Measurements from ENCODE around the gene ACOXL. TPM values are rescaled to one million over a fixed set of nuclear protein-coding genes. Genes with fewer than 3 reads are reported as not detected.
"Not testable (repeated sequence)": the region's sequence is repeated elsewhere in the genome, so short reads cannot be mapped to it uniquely, and the experiment has no call there.

The ACOXL gene
- polyA plus RNA-seq, 3 donors: 0.10 TPM; not detected in 2

DNA sequence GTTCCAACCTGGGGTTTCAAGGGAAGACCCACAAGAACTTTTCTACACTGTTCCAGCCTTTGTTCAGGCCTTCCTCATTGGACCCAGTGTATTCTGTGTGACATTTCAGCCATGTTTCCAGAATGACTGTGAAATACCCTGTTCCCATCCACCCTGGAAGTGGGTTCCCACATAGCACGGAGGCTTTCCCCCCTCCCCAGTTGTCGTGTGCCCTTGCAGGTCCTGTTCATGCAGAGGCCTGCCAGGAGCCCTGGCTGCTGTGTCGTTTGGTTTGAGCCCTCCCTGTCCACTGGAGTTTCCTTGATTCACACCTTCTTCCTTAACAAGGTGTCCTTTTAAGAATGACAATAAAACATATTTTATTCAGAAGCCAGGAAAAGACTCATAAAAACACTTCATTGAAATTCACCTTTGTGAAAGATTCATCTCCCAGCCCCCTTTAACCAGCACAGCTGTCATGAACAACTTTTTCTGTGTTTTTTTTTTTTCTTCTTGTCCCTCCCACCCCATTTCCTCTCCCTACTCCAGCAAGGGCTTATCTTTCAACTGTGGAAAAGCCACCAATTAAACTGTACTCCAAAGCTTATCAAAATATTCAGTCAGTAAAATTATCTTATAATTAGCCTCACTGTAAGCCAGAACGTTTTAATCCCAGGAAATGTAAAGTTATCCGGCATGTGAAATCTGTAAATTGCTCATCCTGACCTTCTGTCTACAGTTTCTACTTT is 106.4 kb downstream of the ACOXL start:
- 55 to 60% (median 56%) methylated on average over 5 of the region's 5 CpGs for WGBS, 3 donors
- H3K27ac ChIP-seq (ENCODE audit: low read depth, low read length): no peak overlapping the region

DNA sequence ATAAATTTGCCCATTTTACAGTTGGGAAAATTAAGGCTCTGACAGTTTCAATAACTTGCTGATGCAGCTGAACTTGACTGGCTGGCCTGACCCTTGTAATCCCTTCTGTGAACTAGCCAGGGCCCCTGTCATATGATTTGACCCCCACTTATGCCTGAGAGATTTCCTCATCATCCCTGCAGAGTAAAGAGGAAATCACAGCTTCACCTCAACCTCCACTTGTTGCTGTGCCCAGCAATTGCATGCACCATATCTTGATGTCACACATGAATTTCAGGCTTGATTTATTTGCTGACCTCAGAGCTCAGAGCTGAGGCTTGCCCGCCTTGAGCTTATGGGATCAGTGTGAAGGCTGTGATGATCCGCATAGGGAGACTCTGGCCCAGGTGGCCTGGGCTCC is 108.1 kb downstream of the ACOXL start:
- H3K27ac ChIP-seq (ENCODE audit: low read depth, low read length): no peak overlapping the region
- 71 to 94% (median 75%) methylated on average over 2 of the region's 2 CpGs for WGBS, 3 donors

DNA sequence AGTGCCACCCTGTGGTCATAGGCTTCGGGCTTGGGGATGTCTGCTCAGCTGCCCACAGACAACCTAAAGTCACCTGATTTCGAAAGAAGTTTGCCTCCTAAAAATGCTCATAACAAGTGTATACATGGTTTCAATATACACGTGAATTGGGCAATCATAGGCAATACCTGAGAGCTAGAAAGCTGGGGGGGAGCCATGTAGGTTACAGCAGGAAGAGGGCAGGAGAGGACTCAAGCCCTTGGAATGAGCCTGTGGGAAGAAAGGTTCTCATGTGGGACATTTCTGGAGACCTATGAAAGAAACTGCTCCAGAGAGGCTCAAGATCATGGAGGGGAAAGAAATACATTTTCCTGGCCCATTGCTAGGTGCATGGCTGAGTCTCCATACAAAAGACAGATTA is 109.7 kb downstream of the ACOXL start:
- no peak overlapping the region for H3K27ac ChIP-seq (ENCODE audit: low read depth, low read length)
- WGBS, 3 donors: 65 to 67% (median 67%) methylated on average over 3 of the region's 3 CpGs

DNA sequence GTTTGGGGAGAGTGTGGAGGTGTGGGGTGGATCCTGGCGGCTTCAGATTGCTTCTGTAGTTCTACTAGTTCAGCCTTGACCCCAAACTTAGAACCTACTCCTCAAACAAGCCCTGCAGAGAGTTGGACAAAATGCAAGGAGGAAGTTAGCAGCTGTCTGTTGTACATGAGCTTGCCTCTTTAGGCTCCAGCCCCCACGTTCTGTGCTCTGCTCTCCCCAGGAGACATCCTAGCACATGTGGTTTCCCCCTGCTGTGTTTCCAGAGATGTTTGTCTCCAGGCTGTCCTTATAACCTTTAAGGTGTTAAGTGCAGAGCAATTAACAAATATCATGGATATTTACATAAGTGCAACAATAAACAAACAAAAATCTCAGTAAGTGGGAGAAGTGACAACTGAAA is 111.1 kb downstream of the ACOXL start:
- WGBS, 3 donors: 43 to 56% (median 50%) methylated on average over 2 of the region's 2 CpGs
- H3K27ac ChIP-seq (ENCODE audit: low read depth, low read length): no peak overlapping the region

DNA sequence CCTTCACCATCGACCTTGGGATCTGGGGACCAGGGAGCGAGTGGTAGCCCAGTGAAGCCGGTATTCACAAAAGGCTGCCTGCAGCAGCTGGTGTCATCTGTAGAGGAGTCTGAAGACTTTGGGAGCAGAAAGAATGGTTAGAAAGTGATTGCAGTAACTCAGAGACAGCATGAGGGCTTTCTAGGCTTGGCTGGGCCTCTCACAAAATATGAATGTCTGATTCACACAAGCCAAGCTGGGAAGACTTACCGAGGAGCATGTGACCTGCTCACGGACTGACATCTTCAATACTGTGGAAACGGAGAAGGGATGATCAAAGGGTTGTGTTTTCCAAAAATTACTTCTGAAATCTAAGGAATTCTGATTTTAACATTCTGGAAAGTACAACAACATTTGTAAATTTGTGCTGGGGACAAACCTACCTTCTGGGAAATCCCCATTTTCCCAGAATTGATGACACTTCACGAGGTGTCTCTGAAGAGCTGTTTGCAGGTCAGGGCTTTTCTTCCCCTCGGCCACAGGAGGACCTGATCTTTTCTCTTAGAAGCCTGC is 111.7 kb downstream of the ACOXL start:
- no peak overlapping the region for H3K27ac ChIP-seq (ENCODE audit: low read depth, low read length)
- 78 to 80% (median 80%) methylated on average over 8 of the region's 8 CpGs for WGBS, 3 donors

DNA sequence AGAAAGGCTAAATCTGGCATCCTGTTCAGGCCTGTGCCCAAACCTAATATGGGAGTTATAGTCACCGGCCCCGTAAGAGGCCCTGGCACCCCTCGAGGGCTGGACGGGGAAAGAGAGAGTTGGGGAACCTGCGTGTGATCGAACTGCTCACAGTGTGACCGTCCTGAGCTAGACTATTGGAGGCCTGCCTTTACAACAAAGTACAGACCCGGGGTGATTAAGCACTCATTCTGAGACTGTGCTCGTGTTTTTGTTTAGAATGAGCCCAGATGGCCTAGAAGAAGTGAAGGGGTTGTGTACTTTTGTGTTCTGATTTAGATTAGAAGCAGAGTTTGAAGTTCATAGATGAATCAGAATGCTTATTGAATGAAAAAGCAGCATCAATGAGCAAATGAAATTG is 115.3 kb downstream of the ACOXL start:
- no peak overlapping the region for H3K27ac ChIP-seq (ENCODE audit: low read depth, low read length)
- 91 to 95% (median 94%) methylated on average over 9 of the region's 9 CpGs for WGBS, 3 donors

DNA sequence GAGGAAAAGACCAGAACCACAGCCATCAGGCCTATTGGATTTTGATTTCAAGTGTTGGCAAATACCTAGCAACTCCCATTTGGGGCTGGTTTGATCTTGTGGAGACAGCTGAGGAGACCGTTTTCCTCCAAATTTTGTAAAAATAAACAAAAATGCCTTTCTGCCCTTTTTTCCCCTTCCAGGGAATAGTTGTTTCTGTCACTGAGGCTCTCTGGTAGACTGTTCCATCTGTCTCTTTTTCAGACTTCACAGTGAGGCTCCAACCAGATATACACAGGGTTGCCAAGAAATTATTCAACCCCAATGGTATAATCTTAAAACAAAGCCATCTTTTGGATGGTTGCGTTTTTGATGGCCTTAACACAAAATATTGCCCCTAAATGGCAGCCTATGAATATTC is 115.7 kb downstream of the ACOXL start:
- no peak overlapping the region for H3K27ac ChIP-seq (ENCODE audit: low read depth, low read length)
- WGBS, 3 donors: 82 to 92% (median 91%) methylated on average over 2 of the region's 2 CpGs

DNA sequence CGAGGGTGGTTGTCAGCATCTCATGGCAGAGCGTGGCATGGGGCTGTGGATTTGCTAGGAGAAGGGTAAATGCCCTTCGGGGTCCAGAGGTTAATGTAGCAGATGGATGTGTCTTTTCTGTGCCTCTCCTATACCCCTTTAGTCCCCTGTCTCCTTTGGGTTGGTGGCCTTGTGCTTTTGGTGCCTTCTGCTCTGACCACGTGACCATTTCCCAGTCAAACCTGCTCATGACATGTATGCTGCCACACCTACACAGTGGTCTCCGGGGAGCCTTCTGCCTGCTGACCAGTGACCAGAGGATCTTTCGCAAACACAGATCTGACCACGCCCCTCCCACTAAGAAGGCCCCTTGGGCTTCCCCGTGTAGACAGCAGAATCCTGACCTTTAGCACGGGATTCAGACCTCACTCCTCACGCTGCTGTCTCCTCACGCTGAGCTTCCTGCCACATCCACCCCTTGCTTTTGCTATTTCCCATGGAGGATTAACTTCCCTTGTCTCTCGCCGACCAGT is 116.2 kb downstream of the ACOXL start:
- WGBS, 3 donors: 80 to 81% (median 81%) methylated on average over 13 of the region's 13 CpGs
- H3K27ac ChIP-seq (ENCODE audit: low read depth, low read length): no peak overlapping the region

DNA sequence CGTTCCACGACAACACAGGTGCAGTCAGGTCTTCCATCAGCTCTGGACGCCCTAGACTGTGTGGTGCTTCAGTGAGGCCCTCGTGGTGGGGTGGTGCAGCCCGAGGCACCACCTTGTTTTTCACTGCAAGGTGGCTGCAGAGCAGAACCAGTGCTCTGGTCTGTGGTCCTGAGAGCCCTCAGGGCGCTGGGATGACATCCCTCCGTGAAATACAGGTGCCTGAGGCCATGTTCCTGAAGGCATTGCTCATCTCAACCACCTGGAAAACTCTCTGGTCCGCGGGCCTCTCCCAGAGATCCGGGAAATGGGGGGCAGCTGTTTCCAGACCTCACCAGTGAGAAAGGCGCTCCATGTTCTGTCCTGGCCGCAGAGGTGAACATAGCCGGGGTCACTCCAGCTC is 119.2 kb downstream of the ACOXL start:
- WGBS, 3 donors: 87 to 88% (median 87%) methylated on average over 13 of the region's 13 CpGs
- no peak overlapping the region for H3K27ac ChIP-seq (ENCODE audit: low read depth, low read length)

DNA sequence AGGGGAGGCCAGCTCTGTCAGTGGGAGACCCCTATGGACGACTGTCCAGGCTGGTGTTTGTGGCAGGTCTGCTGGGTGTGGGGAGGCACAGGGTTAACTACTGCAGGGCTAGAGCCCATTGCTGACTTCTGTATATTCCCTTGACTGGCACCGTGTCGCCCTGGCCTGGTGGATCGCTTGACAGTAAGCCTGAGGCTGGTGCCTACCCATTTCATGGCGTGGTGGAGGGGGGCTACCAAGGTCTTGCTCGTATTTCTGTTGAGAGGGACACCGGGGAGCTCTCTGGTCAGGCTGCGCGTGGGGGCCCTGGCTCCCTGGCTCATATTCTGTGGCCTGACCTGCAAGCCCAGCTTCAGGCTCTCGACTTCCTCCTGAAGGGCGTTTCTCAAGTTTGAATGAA is 119.7 kb downstream of the ACOXL start:
- WGBS, 3 donors: 77 to 85% (median 78%) methylated on average over 11 of the region's 11 CpGs
- no peak overlapping the region for H3K27ac ChIP-seq (ENCODE audit: low read depth, low read length)

DNA sequence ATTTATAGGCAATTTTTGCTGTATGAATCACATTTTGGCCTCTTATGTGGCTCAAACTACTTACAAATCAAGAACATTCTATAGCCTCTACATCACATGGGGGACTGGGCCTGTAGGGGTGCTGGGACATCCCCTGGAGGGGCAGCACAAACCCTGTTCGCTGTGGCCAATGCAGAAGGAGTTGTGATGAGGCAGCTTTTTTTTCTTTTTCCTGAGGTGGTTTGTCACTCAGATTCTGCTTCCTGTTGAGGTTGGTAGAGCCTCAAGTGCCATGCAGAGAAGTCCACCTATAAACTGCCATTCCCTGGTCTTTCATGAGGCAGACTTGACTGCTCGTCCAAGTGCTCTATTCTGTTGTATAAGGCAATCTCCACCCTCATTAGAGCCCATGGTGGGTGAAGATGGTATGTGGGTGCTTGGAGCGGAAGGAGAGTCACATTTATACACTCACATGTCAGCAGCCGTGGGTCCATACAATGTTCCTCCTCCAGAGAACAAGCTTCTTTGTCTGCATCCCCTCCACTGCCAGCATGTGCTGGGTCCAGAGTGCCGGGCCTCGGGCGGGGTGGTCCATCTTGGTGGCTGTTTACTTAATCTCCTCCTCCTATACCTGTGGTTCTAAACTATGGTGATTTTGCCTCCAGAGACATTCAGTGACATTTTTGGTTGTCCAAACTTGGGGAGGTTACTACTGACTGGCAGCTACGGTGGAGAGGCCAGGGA is 120.3 kb downstream of the ACOXL start:
- WGBS, 3 donors: 82 to 87% (median 85%) methylated on average over 8 of the region's 8 CpGs
- H3K27ac ChIP-seq (ENCODE audit: low read depth, low read length): no peak overlapping the region

DNA sequence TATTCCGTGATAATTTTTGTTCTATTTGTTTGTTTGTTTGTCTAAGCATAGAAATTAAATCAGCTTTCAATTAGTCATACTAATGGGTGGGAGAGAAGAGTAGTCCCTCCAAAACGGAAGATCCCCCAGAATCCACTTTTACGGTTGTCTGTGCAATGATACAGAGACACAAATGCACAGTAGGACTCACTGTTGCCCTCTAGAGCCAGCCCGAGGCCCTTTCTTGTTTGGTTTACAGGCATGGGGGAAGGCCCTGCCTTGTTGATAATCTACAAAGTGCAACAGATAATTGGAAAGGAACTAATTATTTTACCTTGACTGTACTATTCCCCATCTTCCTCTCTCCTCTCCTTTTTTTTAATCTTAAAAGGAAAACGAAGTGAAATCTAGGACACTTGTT is 121.1 kb downstream of the ACOXL start:
- H3K27ac ChIP-seq (ENCODE audit: low read depth, low read length): no peak overlapping the region
- 36 to 53% (median 48%) methylated on average over 5 of the region's 5 CpGs for WGBS, 3 donors

DNA sequence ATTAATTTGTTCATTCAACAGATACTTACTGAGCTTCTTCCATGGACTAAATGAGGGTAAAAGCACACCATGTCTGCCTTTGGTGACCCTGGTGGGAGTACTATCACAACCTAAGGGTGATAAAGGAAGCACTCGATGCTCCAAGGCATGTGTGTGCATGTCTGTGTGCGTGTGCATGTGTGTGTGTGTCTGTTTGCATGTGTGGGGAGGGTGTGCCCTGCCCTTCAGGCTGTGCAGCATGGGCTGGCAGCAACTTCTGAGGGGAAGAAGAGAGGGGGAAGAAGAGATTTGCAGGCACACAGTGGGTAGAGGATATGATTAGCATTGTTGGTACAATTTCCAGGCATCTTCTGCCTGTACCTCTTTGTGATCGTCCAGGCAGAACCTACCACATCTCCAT is 121.6 kb downstream of the ACOXL start:
- WGBS, 3 donors: 85 to 92% (median 92%) methylated on average over 3 of the region's 3 CpGs
- H3K27ac ChIP-seq (ENCODE audit: low read depth, low read length): no peak overlapping the region

DNA sequence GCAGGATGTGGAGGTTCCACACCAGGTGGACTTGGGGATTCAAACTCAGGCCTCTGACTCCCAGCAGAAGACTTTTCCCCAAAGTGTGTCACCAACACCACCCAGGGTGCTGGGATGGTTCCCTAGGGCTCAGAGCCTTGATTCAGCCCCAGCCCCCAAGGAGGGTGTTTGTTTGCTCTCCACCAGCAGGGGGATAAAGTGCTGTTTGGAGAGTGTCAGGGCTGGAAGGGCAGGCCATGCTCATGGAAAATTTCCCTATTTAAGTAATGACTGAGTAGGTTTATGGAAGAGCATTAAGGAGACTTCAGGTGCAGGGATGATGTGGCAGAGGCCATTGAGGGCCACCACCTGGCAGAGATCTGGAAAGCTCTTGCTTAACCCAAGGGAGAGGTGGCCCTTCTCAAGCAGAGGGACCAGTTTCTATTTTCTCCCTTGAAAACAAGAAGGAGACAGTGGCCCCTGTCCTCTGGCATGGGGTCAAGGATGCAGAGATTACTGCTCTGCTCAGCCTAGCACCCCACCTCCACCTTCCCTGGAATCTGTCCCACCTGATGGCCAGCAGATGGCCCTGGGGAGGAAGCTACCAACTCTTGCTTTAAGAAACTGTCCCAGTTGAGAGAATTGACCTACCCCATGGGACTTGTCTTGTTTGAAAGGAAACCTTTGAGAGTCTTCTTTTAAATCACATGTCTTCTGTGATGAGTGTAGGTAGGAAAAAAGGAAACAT is 122.1 kb downstream of the ACOXL start:
- no peak overlapping the region for H3K27ac ChIP-seq (ENCODE audit: low read depth, low read length)

DNA sequence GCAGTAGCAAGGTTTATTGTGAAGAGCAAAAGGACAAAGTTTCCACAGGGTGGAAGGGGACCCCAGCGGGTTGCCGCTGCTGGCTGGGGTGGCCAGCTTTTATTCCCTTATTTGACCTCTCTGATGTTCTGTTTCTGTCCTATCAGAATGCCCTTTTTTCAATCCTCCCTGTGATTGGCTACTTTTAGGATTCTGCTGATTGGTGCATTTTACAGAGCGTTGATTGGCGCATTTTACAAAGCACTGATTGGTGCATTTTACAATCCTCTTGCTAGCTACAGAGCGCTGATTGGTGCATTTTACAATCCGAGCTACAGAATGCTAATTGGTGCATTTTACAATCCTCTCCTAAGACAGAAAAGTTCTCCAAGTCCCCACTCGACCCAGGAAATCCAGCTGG is 123.5 kb downstream of the ACOXL start:
- H3K27ac ChIP-seq (ENCODE audit: low read depth, low read length): not testable (repeated sequence)
- 87 to 93% (median 91%) methylated on average over 7 of the region's 7 CpGs for WGBS, 3 donors

DNA sequence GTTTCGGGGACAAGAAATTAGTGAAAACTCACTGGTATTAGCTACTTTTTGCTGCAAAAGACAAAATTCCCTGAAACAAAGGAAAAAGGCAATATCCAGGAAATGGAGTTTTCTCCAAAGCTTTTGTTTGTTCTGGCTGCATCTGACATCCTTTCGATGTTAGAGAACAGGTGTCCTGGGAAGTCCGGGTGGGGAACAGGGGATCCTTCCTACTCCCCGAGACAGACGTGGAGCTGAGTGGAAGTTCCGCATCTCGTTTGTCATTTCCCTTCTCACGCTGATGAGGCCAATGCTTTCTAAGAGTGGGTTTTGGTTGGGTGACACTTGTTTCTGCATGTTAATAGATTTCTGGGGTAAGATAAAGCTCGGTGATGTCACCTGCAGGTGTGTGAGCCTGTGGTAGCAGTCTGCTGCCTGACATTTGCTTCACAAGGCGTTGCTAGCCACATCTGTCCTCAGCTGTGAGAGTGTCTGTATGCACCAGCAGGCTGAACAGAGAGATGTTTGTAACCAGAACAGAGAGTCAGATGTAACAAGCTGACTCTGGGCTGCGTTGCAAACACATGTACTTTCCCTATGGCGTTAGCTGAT is 125.9 kb downstream of the ACOXL start:
- no peak overlapping the region for H3K27ac ChIP-seq (ENCODE audit: low read depth, low read length)
- WGBS, 3 donors: 39 to 61% (median 53%) methylated on average over 12 of the region's 12 CpGs

DNA sequence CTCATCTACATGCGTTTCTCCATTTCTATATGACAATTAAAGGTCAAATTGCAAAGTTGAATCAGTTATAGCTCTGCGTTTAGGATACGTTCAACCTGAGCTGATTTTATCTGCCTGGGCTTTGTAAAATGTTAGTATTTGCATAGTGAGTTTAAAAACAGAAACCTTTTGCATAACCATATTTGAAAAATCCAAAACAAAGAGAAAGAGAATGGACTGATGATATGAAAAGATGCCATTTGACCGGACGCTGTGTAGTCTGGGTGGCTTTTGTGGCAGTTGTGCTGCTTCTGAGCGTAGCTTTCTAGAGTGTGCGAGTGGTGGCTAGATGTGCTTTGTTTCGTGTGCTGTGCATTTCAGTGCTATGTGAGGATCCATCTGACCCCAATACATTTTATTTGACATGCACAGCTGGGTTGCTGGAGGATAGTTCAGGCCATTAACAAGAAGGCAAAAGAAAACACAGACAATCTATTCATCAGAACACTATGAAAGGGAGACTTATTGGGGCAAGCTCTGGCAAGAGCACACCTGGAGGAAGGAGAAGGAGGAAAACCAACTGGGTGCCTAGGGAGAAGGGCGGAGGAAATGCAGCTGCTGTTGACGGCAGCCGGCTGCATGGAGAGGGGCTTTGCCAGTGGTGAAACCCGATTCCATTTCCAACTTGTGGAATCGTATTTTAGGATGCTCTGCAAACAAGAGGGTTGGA is 126.8 kb downstream of the ACOXL start:
- 59 to 67% (median 67%) methylated on average over 13 of the region's 13 CpGs for WGBS, 3 donors
- no peak overlapping the region for H3K27ac ChIP-seq (ENCODE audit: low read depth, low read length)

DNA sequence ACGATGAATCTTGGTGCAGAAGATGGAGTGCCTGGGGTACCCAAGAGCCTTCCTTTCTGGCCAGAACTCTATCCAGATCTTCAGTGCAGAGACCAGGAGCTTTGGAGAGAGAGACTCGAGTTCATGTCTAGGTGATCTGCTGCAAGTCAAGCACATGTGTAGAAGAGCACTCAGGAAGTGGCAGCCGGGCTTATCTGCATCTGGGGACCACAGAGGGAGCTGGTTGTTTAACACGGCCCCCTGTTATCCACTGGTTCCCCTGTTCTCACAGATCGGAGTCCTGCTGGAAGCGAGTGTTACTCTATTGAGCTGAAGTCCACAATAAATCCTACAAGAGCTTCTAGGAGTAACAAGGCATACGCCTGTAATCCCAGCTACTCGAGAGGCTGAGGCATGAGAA is 128.3 kb downstream of the ACOXL start:
- H3K27ac ChIP-seq (ENCODE audit: low read depth, low read length): no peak overlapping the region
- WGBS, 3 donors: 70 to 77% (median 75%) methylated on average over 8 of the region's 8 CpGs

All from adipose tissue (tissue), 3 donors.